ENCODE results near the gene LGALS3BP.
A peak's percentile ranks its signal among the peaks of the same experiment; 100 is the strongest.

Gene LGALS3BP

GRCh38 chr17:79012563-79013134, 32.9 kb upstream of the LGALS3BP start:
- no peak for DNase-seq

DNA sequence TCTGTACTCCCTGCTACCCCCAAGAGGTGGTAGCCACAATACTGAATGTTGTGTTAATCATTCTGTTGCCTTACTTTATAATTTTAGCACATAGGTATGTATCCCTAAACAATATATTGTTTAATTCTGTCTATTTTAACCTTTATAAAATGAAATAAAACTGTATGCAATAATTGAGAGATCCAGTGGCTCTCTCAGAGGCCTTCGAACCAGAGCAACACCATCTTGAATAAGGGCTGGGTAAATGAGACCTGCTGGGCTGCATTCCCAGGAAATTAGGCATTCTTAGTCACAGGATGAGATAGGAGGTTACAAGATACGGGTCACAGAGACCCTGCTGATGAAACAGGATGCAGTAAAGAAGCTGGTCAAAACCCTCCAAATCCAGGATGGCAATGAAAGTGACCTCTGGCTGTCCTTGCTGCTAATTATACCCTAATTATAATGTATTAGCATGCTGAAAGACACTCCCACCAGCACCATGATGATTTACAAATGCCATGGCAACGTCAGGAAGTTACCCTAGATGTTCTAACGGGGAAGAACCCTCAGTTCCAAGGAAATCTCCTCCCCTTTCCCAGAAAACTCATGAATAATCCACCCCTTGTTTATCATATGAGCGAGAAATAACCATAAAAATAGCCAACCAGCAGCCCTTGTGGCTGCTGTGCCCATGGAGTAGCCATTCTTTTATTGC, 31.9 kb upstream of the LGALS3BP start:
- no peak for DNase-seq

DNA sequence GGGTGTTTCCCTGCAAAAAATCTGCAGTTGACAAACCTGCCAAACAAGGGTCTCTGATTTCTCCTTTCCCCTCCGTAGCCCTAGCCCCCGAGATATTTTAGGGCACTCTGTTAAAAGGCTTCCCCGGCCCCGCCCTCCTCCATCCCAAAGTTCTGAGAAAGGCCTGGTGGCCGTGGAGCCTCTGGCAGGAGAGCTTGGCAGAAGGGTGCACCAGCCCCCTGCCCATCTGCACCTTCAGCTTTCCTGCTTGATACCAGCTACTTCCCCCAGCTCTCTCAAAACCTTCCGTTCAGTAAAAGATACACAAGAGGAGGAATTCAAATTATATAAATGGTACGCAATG, 30.6 kb upstream of the LGALS3BP start:
- DNase-seq = no peak

DNA sequence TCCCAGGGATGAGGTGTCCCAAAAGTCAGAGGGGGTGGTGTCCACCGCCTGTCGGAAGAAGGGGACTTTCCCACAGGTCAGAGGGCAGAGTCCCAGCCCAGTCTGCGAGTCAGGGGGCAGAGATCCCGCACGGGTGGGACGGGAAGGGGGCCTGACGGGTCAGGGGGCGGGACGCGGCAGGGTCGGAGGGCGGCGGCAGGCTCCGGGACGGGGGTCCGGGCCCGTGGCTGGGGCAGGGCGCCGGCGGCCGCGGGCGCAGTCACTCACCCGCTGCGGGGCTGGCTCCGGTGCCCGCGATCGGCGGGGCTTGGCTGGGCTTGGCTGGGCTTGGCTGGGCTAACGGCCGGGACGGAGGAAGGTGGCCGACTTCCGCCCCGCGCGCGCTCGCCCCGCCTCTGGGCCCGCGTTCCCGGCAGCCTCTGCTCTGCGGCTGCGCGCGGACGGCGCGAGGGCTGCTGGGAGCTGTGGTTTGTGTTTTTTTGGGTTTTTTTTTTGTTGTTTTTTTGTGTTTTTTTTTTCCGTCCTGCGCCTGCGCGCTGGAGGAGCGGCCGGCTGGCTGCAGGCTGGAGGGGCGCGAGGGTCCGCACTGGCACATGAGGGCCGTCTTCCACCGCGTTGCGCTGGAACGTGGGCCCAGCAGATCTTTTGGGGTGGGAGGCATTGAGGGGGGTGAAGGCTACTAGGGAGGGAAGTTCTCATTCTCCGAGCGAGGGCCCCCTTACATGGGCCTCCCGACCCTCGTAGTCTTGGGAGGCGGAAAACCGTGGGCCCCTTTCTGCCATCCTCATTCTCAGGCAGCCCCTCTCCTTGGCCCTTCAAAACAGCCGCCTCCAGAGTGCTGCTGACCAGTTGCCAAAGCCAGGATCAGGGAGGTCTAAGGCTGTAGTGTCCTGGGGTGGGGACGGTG, 29.9 kb upstream of the LGALS3BP start, which contains the start of gene CANT1:
TSS of gene CANT1 (minus strand) at position 368 of the 907 bp plus-strand sequence. CDS start 12,142 bp downstream, outside the sequence.
- peak; percentile 24 for DNase-seq

DNA sequence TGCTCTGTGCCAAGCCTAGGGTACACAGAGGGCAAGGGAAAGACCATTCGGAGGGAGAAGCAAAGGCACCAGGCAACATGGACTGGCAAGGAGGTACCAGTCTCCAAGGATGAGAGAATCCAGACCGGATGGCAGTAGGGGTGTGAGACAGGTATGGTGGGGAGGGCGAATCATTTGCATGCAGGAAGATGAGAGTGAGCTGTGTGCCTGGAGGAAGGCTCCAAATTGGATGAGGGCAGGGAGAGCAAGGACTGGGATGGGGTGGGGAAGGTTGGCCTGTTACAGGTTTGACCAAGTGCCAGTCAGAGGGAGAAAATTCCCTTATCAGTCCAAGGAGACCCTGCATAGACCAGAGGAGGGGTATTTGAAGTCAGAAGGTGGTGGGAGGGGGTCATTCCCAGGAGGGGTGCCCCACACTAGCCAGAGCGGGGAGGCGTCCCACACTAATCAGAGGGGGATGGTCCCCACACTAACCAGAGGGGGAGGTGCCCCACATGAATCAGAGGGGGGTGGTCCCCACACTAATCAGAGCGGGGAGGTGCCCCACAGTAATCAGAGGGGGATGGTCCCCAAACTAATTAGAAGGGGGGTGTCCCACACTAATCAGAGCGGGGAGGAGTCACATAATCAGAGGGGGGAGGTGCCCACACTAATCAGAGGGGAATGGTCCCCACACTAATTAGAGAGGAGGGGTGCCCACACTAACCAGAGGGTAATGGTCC, 29.1 kb upstream of the LGALS3BP start:
- DNase-seq = no peak

- DNase-seq = no peak
Observed at GRCh38 chr17:79007504-79008381, 28.0 kb upstream of the LGALS3BP start.

DNA sequence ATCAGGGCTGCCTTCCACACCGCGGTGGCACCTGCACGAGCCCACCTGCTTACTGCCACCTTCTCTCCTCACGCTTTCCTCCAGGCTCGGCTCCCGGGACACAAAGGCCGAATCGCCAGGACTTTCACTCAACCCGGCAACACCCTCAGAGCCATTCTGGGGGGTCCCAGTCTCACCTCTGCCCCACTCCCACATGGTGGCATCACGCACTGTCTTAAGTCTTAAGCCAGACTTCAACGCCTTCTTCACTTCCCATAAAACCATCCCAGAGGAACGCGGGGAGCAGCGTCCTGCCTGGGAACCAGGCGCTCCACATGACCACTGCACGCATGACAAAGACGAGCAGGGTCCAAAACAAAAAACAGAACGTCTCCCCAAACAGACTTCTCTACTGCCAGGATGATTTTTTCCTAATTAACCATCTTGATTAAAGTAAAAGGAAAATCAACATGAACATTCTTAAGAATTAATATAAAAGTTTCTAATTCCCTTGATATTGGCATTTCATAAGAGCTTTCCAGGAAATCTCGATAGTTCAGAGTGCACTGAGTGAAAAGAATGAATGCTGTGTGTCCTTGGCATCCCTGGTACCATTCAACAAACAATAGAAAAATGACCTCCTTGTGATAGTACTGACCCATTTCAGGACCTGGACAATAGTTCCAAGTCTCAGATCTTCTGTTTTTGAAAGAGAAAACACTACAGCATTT, 27.2 kb upstream of the LGALS3BP start:
- DNase-seq = no peak

DNA sequence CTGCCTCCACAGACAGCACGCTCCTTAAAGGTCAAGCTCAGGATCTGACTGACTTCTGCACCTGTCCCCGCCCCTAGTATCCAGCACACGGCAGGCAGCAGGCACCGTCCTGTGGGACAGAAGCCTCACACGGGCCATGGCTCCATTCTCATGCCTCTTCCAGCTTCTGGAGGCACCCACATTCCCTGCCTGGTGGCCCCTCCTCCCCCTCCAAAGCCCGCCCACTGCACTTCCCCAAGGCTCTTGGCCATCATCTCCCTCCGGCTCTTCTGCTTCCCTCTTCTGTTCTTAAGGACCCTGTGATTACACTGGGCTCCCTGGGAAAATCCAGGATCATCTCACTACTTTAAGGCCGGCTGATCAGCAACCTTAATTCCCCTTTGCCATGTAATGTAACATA, 26.3 kb upstream of the LGALS3BP start:
- no peak for DNase-seq

DNA sequence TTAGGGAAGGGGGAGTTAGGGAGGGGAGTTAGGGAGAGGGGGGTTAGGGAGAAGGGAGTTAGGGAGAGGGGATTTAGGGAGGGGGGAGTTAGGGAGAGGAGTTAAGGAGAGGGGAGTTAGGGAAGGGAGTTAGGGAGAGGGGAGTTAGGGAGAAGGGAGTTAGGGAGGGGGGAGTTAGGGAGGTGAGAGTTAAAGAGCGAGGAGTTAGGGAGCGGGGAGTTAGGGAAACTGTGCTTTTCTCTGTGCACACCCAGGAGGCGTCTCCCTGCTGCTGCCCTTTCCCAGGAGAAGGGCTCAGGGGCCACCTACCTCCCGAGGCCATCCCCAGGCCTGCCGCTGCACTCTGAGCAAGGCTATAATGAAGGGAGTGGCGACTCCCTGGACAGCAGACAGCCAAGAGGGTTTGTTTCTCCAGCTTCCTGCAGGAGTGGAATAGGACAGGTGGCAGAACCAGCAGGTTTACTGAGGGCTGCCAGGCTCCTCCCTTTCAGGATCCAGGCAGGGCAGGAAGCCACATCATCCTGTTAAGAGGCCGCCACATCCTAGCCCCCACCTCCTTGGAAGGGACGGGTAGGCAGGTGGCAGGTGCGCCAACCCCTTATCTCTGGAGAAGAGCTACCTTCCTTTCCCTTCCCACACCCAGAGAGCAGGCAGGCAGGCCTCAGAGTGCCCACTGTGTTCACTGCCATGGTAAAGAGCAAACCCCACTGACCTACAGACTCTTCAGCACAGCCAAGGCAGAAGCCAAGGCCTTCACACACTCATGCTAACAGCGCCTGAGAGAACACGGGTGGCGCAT, 25.5 kb upstream of the LGALS3BP start:
- peak; percentile 94 for DNase-seq

DNA sequence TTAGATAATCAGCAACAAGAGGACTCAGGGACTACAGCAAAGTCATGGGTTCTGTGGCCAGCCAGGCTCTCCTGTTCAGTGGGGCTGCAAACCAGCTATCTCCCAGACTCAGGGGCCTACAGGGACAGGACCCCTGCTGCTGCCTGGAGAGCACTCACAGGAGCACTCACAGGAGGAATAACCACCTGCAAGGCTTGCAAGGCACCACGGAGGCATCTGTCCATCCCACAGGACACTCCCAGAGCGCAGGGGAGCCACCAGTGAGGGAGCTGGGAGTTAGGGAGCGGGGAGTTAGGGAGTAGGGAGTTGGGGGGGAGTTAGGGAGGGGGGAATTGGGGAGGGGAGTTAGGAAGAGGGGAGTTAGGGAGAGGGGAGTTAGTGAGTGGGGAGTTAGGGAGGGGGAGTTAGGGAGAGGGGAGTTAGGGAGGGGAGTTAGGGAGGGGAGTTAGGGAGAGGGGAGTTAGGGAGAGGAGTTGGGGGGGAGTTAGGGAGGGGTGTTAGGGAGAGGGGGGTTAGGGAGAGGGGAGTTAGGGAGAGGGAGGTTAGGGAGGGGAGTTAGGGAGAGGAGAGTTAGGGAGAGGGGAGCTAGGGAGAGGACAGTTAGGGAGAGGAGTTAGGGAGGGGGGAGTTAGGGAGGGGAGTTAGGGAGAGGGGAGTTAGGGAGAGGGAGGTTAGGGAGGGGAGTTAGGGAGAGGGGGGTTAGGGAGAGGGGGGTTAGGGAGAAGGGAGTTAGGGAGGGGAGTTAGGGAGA, 24.1 kb upstream of the LGALS3BP start:
- no peak for DNase-seq

DNA sequence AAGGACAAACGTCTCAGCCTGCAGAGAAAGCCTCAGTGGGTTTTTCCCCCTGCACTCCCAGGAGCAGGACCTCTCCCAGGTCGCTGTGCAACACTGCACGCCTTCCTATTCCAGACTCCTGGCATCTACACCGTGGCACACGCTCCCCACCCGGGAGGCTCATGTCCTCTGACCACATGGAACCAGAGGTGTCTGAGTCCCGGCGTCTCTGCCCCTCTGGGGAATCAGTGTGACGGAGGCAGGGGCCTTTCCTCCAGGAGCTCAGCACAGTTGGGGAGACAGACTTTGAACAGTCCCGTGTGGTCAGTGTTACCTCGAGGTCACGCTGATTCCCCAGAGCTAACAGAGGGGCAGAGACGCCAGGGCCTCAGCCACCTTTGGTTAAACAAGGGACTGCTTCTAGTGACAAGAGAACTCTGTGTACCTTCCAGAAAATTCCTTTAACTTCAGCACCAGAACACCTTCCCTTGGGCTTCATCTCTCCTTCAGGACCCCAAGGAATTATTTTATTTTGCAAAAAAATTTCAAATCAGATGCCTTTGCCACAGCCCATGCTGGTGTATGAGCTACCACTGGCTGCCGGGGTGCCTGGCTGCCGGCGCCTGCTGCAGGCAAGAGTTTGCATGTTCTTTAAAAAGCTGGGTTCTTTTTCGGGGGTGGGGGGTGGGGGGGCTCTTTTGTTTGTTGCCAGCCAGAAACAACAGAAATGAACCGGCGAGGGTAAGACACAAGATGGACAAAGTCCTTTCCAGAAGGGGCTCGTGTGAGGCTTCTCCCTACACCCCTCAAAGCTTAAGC, 23.3 kb upstream of the LGALS3BP start:
- no peak for DNase-seq

DNA sequence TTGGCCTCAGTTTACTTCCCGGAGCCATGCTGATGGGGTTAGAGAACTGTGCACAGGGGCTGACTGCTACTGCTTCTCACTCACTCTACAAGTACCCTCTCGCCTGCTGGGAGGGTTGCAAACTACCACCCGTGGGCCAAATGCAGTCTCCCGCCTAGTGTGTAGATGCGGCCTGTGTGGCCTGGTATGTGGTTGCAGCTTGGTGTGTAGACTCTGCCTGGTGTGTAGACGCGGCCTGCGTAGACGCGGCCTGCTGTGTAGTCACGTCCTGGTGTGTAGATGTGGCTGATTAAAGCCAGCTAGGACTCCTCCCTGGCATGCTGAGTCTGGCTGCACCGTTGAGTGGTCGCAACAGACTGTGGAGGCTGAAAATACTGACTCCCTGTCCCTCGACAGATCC, 22.6 kb upstream of the LGALS3BP start:
- no peak for DNase-seq

DNA sequence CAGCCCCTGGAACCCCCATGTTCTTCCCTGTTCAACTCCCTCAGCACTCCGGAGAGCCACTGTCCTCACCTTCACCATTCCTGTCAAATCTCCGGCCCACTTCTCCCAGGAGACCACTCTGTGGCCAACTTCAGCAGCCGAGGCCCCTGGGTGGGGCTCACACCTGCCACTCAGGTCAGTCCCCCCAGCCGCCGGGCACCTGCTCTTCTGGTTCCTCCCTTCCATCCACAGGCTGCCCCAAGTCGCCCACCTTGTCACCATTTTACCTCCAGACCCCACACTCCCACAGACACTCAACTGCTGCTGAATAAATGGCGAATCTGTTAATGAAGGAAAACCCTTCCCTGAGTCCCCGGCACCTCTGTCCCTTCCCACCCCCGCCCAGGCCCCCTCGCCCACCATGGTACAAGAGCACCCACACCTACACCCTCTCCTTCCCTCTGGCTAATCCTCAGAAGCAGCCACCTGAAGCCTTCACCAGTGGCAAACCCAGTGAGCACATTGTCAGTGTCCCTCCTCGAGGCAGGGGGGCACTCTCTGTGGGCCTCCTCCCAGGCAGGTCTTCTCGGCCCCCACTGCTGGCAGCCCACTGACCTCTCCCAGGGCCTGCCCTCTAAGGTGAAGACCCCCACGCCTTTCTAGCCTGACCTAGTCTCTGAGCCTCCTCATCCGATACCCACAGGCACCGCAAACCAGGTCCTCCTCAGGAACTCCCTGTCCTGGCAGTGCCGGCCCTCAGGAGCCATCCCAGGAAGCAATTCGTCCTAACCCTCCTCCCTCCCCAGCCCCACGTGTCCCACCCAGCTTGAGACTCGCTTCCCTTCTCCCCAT, 21.7 kb upstream of the LGALS3BP start:
- DNase-seq = no peak

DNA sequence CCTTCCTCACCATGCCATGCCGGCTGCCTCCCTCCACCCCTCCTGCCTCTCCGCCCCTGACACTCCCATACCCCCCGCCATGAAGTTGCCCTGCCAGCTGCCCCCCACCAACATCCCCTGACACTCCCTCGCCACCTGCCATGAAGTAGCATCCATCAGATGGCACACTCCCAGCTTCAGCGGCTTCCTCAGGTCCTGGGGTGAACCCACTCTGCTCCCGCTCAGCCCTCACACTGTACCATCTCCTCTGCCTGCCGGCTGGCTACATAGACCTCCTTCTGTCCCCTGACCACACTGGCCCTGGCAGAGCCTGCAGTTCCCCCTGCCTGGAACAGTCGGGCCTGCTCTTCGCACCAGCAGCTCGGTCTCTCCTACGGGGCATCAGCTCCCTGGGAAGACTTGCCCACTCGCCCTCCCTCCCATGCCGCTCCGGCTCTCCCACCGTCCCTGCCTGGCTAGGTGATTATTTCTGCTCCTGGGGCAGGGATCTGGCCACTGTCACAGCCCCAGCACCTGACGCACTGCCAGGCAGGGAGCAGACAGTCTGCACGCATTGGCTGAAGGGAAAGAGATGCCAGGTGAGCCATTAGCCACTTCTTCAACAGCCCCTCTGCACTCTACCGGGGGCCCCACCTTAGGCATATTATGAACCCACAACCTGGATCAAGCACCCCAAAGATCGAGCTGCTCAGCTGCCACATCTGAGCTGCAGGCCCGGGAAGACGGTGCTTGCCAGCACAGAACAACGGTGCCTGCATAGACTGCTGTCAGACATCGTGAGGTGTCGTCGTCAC, 20.9 kb upstream of the LGALS3BP start:
- no peak for DNase-seq

DNA sequence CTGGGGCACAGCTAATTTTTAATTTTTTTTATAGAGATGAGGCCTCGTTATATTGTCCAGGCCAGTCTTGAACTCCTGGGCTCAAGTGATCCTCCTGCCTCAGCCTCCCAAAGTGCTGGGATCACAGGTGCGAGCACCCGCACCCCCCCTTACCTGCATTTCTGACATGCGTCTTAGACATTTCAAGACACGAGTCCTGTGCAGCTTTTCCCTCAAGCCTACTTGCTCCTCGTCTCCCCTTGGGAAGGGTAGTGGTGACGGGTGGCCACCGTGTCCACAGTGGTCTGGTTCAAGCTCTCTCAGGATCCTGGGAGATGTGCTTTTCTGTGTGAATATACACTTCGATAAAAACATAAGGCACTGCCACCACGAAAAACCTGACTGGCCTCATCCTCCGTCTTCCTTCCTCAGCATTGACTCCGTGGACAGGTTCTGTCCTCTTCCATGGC, 20.2 kb upstream of the LGALS3BP start:
- no peak for DNase-seq

DNA sequence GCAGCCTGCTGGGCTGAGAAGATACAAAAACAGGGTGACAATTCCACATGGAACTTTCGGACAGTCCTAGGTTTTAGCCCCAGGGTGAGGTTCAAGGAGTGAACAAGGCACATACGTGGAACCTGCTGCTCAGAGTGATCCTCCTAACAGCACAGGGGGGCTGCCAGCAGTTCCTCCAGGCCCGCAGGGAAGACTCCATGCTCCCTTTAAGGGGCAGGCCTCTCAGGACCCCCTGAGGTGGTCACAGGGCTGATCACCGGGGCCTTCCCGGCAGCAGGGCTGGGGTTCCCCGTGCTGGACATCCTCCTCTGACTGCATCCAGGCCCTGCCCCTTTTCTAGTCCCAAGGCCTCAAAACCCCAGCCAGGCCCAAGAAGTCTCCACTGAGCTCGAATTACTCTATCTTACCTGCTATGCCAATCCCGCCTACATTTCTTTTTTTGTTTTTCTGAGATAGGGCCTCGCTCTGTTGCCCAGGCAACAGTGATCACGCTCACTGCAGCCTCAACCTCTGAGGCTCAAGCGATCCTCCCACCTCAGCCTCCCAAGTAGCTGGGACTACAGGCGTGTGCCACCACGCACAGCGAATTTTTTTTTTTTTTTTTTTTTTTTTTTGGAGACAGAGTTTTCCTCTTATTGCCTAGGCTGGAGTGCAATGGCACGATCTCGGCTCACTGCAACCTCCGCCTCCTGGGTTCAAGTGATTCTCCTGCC, 19.5 kb upstream of the LGALS3BP start:
- no peak for DNase-seq
